Mesendoderm (in vitro differentiated cells): Measurements from ENCODE around the gene ASCL4.
A peak's percentile ranks its signal among the peaks of the same experiment; 100 is the strongest.

Source experiments
- DNase-seq: peaks from one replicate; pipeline ENCODE4 v3.0.0; 2013
- H2AK5ac ChIP-seq: 2 replicates; pipeline ENCODE4 v1.6.1; 2013; ENCODE audit warnings: low read length, inconsistent platforms
- H2BK120ac ChIP-seq: 2 replicates; pipeline ENCODE4 v1.6.1; 2013; ENCODE audit warnings: low read depth, mild to moderate bottlenecking, low read length, moderate library complexity, mixed read lengths
- H2BK15ac ChIP-seq: replicated peaks from 2 replicates; pipeline ENCODE4 v1.6.1; 2013; ENCODE audit warnings: low read depth, mild to moderate bottlenecking, moderate library complexity
- H2BK5ac ChIP-seq: 2 replicates; pipeline ENCODE4 v1.6.1; 2013; ENCODE audit warnings: low read length, inconsistent platforms
- H3K18ac ChIP-seq: 2 replicates; pipeline ENCODE4 v1.6.1; 2013; ENCODE audit warnings: mild to moderate bottlenecking, low read length, mixed read lengths
- H3K23ac ChIP-seq: one replicate; pipeline ENCODE4 v1.6.1; 2013; ENCODE audit warnings: low read length
- H3K27ac ChIP-seq: 2 replicates; pipeline ENCODE4 v1.5.1; 2013; ENCODE audit warnings: low read depth, mild to moderate bottlenecking, inconsistent platforms, low read length, moderate library complexity
- H3K27me3 ChIP-seq: 2 replicates; pipeline ENCODE4 v1.6.1; 2013; ENCODE audit warnings: low read length, control low read depth, mild to moderate bottlenecking, inconsistent platforms; ENCODE audit not compliant: insufficient read depth, poor library complexity
- H3K36me3 ChIP-seq: 2 replicates; pipeline ENCODE4 v1.6.1; 2013; ENCODE audit warnings: low read length, inconsistent platforms; ENCODE audit not compliant: control insufficient read depth, insufficient read depth
- H3K4ac ChIP-seq: one replicate; pipeline ENCODE4 v1.6.1; 2013; ENCODE audit warnings: low read depth, mild to moderate bottlenecking, low read length, moderate library complexity
- H3K4me1 ChIP-seq: 2 replicates; pipeline ENCODE4 v1.6.1; 2013; ENCODE audit warnings: low read depth, low read length, inconsistent platforms; ENCODE audit not compliant: control insufficient read depth
- H3K4me2 ChIP-seq: 2 replicates; pipeline ENCODE4 v1.6.1; 2013; ENCODE audit warnings: low read length
- H3K4me3 ChIP-seq: 2 replicates; pipeline ENCODE4 v1.5.1; 2013; ENCODE audit warnings: mild to moderate bottlenecking, low read length
- H3K56ac ChIP-seq: one replicate; pipeline ENCODE4 v1.6.1; 2013; ENCODE audit warnings: low read length
- H3K79me1 ChIP-seq: 2 replicates; pipeline ENCODE4 v1.6.1; 2013; ENCODE audit warnings: low read length, inconsistent platforms
- H3K79me2 ChIP-seq: 2 replicates; pipeline ENCODE4 v1.6.1; 2013; ENCODE audit warnings: mild to moderate bottlenecking, low read length; ENCODE audit not compliant: control insufficient read depth, insufficient read depth
- H3K9ac ChIP-seq: 2 replicates; pipeline ENCODE4 v1.6.1; 2013; ENCODE audit warnings: low read length, inconsistent platforms
- H4K5ac ChIP-seq: one replicate; pipeline ENCODE4 v1.6.1; 2013; ENCODE audit warnings: low read length
- H4K8ac ChIP-seq: one replicate; pipeline ENCODE4 v1.6.1; 2013; ENCODE audit warnings: low read depth, mild to moderate bottlenecking, control low read depth, low read length, moderate library complexity
- WGBS: extraction: QIAGEN DNeasy Blood & Tissue Kit; methylation state at CpG from one replicate; pipeline ENCODE4 v1.1.7; 2013; ENCODE audit warnings: low lambda C conversion rate, missing lambda C conversion rate; ENCODE audit not compliant: insufficient coverage; ENCODE audit errors: extremely low coverage; 5-methylcytosine and 5-hydroxymethylcytosine counted together

Gene ASCL4

DNA sequence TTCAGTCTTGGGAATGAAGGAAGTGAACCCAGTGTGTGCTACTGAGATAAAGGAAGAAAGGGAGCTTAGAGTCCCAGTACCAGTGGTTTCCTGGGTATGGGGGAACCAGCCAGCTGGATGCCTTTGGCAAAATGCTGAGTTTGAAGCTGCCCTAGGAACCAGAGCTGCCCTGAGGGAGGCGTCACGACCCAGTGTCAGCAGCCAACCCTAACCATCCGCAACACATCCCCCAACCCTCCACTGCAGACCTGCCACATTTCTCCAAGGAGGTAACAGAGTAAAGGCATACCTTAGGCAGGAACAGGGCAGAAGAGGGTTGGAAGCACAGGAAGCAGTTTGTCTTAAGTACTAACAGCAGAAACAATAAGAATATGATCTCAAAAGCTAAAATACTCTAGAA lies 42.1 kb upstream of the ASCL4 start:
- no peak overlapping the region for H4K8ac ChIP-seq
- H2BK120ac ChIP-seq = no peak overlapping the region
- H3K79me2 ChIP-seq = no peaks in the 10 kb centered on the region
- no peak overlapping the region for H2AK5ac ChIP-seq
- DNase-seq = peak; percentile 8
- H3K56ac ChIP-seq = no peak overlapping the region
- no peak overlapping the region for H3K23ac ChIP-seq
- no peak overlapping the region for H2BK5ac ChIP-seq
- H3K79me1 ChIP-seq = no peaks in the 10 kb centered on the region
- no CpG with 5 or more reads among the region's 3 CpGs for WGBS
- no peak overlapping the region for H3K27ac ChIP-seq
- peaks cover 9% of the 10 kb centered on the region for H3K36me3 ChIP-seq
- H3K18ac ChIP-seq = no peak overlapping the region
- H3K4me1 ChIP-seq = no peaks in the 10 kb centered on the region
- H4K5ac ChIP-seq = no peak overlapping the region
- H3K4ac ChIP-seq = no peak overlapping the region
- no peak overlapping the region for H3K9ac ChIP-seq
- no peak overlapping the region for H3K4me2 ChIP-seq
- H3K27me3 ChIP-seq = no peaks in the 10 kb centered on the region
- no peak overlapping the region for H3K4me3 ChIP-seq
- H2BK15ac ChIP-seq = no peak overlapping the region

DNA sequence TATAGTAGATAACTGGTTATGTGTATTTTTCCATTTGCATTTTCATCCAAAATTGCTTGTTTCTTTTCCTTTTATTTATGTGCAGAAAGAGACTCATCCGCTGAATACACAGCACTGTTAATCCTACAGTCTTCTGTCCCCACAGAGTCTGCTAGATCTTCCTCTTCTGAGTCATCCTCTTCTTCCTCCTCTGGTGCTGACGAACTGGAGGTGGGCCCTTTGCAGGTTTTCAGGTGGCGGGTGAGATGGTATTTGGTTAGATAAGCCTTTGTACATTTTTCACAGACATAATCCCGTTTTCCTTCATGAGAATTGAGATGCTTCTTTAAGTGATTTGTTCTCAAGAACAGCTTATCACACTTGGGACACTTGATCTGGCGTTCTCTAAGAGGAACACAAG lies 40.4 kb upstream of the ASCL4 start:
- no peak overlapping the region for H3K9ac ChIP-seq
- H2BK120ac ChIP-seq = no peak overlapping the region
- H3K27me3 ChIP-seq = no peaks in the 10 kb centered on the region
- no peak overlapping the region for H4K5ac ChIP-seq
- no peak overlapping the region for H2BK15ac ChIP-seq
- no peak overlapping the region for H3K56ac ChIP-seq
- no peak overlapping the region for H3K18ac ChIP-seq
- no peak overlapping the region for H3K4me2 ChIP-seq
- no peak overlapping the region for H3K27ac ChIP-seq
- no peak overlapping the region for H4K8ac ChIP-seq
- no peaks in the 10 kb centered on the region for H3K79me2 ChIP-seq
- no peak overlapping the region for H3K23ac ChIP-seq
- H3K4me3 ChIP-seq = no peak overlapping the region
- no peak overlapping the region for H2AK5ac ChIP-seq
- H3K4ac ChIP-seq = no peak overlapping the region
- no peak for DNase-seq
- no peak overlapping the region for H2BK5ac ChIP-seq
- H3K36me3 ChIP-seq = peaks cover 13% of the 10 kb centered on the region
- no peaks in the 10 kb centered on the region for H3K4me1 ChIP-seq
- H3K79me1 ChIP-seq = no peaks in the 10 kb centered on the region
- WGBS = no CpG with 5 or more reads among the region's 5 CpGs

- H3K4me1 ChIP-seq = no peaks in the 10 kb centered on the region
- H3K36me3 ChIP-seq = peaks cover 18% of the 10 kb centered on the region
- no peak overlapping the region for H3K4me3 ChIP-seq
- no peak for DNase-seq
- H3K4me2 ChIP-seq = no peak overlapping the region
- H2AK5ac ChIP-seq = no peak overlapping the region
- no peaks in the 10 kb centered on the region for H3K79me1 ChIP-seq
- no peaks in the 10 kb centered on the region for H3K79me2 ChIP-seq
- no CpG with 5 or more reads among the region's 2 CpGs for WGBS
- no peak overlapping the region for H4K8ac ChIP-seq
- no peak overlapping the region for H2BK120ac ChIP-seq
- no peak overlapping the region for H2BK5ac ChIP-seq
- no peaks in the 10 kb centered on the region for H3K27me3 ChIP-seq
- H3K56ac ChIP-seq = no peak overlapping the region
- no peak overlapping the region for H3K4ac ChIP-seq
- no peak overlapping the region for H3K9ac ChIP-seq
- H4K5ac ChIP-seq = no peak overlapping the region
- H3K27ac ChIP-seq = no peak overlapping the region
- H3K18ac ChIP-seq = no peak overlapping the region
- no peak overlapping the region for H3K23ac ChIP-seq
- H2BK15ac ChIP-seq = no peak overlapping the region
Observed at GRCh38 chr12:107735763-107736162, 38.7 kb upstream of the ASCL4 start.

GRCh38 chr12:107736914-107737313 lies 37.6 kb upstream of the ASCL4 start:
- H2BK120ac ChIP-seq = no peak overlapping the region
- no peak overlapping the region for H3K27ac ChIP-seq
- H3K4me1 ChIP-seq = no peaks in the 10 kb centered on the region
- H2BK5ac ChIP-seq = no peak overlapping the region
- no peaks in the 10 kb centered on the region for H3K27me3 ChIP-seq
- H2AK5ac ChIP-seq = no peak overlapping the region
- H3K9ac ChIP-seq = no peak overlapping the region
- H3K4ac ChIP-seq = no peak overlapping the region
- H3K4me2 ChIP-seq = no peak overlapping the region
- H3K18ac ChIP-seq = no peak overlapping the region
- H3K4me3 ChIP-seq = no peak overlapping the region
- no peak overlapping the region for H2BK15ac ChIP-seq
- H3K36me3 ChIP-seq = peaks cover 18% of the 10 kb centered on the region
- no peak overlapping the region for H4K5ac ChIP-seq
- no peak overlapping the region for H4K8ac ChIP-seq
- no peaks in the 10 kb centered on the region for H3K79me2 ChIP-seq
- no peak overlapping the region for H3K56ac ChIP-seq
- no peak overlapping the region for H3K23ac ChIP-seq
- WGBS = no CpG with 5 or more reads among the region's 4 CpGs
- no peaks in the 10 kb centered on the region for H3K79me1 ChIP-seq
- no peak for DNase-seq

DNA sequence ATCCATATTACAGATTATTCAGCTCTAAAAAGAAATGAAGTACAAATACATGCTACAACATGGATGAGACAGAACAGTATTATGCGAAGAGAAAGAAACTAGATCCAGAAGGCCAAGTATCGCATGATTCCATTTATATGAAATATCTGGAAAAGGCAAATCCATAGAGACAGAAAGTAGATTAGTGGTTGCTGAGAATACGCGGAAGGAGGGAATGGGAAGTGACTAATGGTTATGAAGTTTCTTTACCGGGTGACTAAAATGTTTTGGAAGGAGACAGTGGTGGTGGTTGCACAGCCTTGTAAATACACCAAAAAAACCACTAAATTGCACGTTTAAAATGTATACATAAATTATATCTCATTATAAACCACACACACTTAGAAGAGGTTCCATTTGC lies 26.0 kb upstream of the ASCL4 start:
- Histone ChIP-seq H2BK15ac (no peak overlapping the region), H2BK120ac (no peak overlapping the region), H3K18ac (no peak overlapping the region), H3K27ac (no peak overlapping the region), H3K56ac (no peak overlapping the region), H3K27me3 (no peaks in the 10 kb centered on the region), H2BK5ac (no peak overlapping the region), H3K4me2 (no peak overlapping the region), H3K9ac (no peak overlapping the region), H3K23ac (no peak overlapping the region), H2AK5ac (no peak overlapping the region), H3K4me1 (no peaks in the 10 kb centered on the region), H3K79me1 (no peaks in the 10 kb centered on the region), H4K5ac (no peak overlapping the region), H3K4ac (no peak overlapping the region), H3K36me3 (peaks cover 9% of the 10 kb centered on the region), H3K4me3 (no peak overlapping the region), H3K79me2 (no peaks in the 10 kb centered on the region), H4K8ac (no peak overlapping the region)
- WGBS = no CpG with 5 or more reads among the region's 6 CpGs
- DNase-seq = no peak

GRCh38 chr12:107749083-107749482 lies 25.4 kb upstream of the ASCL4 start:
- Histone ChIP-seq H3K4me2 (no peak overlapping the region), H3K56ac (no peak overlapping the region), H3K79me2 (no peaks in the 10 kb centered on the region), H3K9ac (no peak overlapping the region), H2BK120ac (no peak overlapping the region), H3K23ac (no peak overlapping the region), H3K79me1 (no peaks in the 10 kb centered on the region), H3K18ac (no peak overlapping the region), H3K4me1 (no peaks in the 10 kb centered on the region), H3K4ac (no peak overlapping the region), H2BK15ac (no peak overlapping the region), H3K27ac (no peak overlapping the region), H2AK5ac (no peak overlapping the region), H3K36me3 (peaks cover 9% of the 10 kb centered on the region), H3K4me3 (no peak overlapping the region), H3K27me3 (no peaks in the 10 kb centered on the region), H2BK5ac (no peak overlapping the region), H4K8ac (no peak overlapping the region), H4K5ac (no peak overlapping the region)
- DNase-seq = no peak
- WGBS = 100% methylated on average over 1 of the region's 1 CpG
